Epithelial cell of proximal tubule (primary cell): Measurements from ENCODE around the gene PCSK7. TPM values are rescaled to one million over a fixed set of nuclear protein-coding genes. Genes with fewer than 3 reads are reported as not detected.
A peak's percentile ranks its signal among the peaks of the same experiment; 100 is the strongest.
"Not testable (repeated sequence)": the region's sequence is repeated elsewhere in the genome, so short reads cannot be mapped to it uniquely, and the experiment has no call there.

Source experiments
- DNase-seq: peaks from one replicate; pipeline ENCODE4 v3.0.0-alpha.2; 2011; ENCODE audit warnings: low read depth
- H3K4me3 ChIP-seq: 2 replicates; pipeline ENCODE4 v1.5.1; 2011; ENCODE audit warnings: low read depth, mild to moderate bottlenecking, low read length
- CTCF ChIP-seq: conservative IDR thresholded peaks from 2 replicates; pipeline ENCODE4 v1.5.1; 2012; ENCODE audit warnings: low read depth, mild to moderate bottlenecking, low read length
- total RNA-seq: library from RNA; depleted of rRNA; stranded (reverse); fragments of >200 nt; gene quantifications from 2 replicates; pipeline ENCODE4 v1.2.3, GENCODE V29; 2015

PCSK7 gene
- 19.6 and 29.6 TPM in 2 replicates for total RNA-seq

GRCh38 chr11:117231842-117232091 is at the start of gene PCSK7:
Gene PCSK7, minus strand, starts transcription at chr11:117232073. Its CDS starts 2,229 bp downstream, at chr11:117229844.
- peak within 1 kb of the TSS; percentile 82 for H3K4me3 ChIP-seq
- DNase-seq: no peak
- TF ChIP-seq CTCF: no peak

- DNase-seq: peak; percentile 12
- no peak for TF ChIP-seq CTCF
- no peak overlapping the region for H3K4me3 ChIP-seq
Observed at GRCh38 chr11:117281159-117281558, 49.3 kb upstream of the PCSK7 start.

GRCh38 chr11:117279711-117280376 is 48.0 kb upstream of the PCSK7 start:
- no peak for DNase-seq
- no peak overlapping the region for H3K4me3 ChIP-seq
- TF ChIP-seq CTCF: no peak

- TF ChIP-seq CTCF: no peak
- DNase-seq: no peak
Observed at GRCh38 chr11:117278347-117278746, 46.5 kb upstream of the PCSK7 start.

GRCh38 chr11:117273550-117274289 is 41.8 kb upstream of the PCSK7 start:
- DNase-seq: no peak
- TF ChIP-seq CTCF: no peak
- H3K4me3 ChIP-seq: no peak overlapping the region

More at GRCh38 chr11:117278347-117278746, 46.5 kb upstream of the PCSK7 start:
- no peak overlapping the region for H3K4me3 ChIP-seq

- not testable (repeated sequence) for DNase-seq, H3K4me3 ChIP-seq
Observed at GRCh38 chr11:117272175-117272574, 40.3 kb upstream of the PCSK7 start.

GRCh38 chr11:117271208-117271607 is 39.3 kb upstream of the PCSK7 start:
- no peak for DNase-seq
- no peak overlapping the region for H3K4me3 ChIP-seq
- TF ChIP-seq CTCF: no peak
